Stimulated activated CD4-positive, alpha-beta T cell treated with anti-CD3 and anti-CD28 coated beads, TNF-alpha, amount 100 ng/mL, for 4 hours (primary cell): Measurements from ENCODE around the gene TMEM170A.
"Not testable (repeated sequence)": the region's sequence is repeated elsewhere in the genome, so short reads cannot be mapped to it uniquely, and the experiment has no call there.

Source experiments
- DNase-seq, 3 experiments: peaks; one replicate each; pipeline ENCODE4 v3.0.0-alpha.2; 2020; ENCODE audit warnings: low read depth in 3 of 3

TMEM170A gene

DNA sequence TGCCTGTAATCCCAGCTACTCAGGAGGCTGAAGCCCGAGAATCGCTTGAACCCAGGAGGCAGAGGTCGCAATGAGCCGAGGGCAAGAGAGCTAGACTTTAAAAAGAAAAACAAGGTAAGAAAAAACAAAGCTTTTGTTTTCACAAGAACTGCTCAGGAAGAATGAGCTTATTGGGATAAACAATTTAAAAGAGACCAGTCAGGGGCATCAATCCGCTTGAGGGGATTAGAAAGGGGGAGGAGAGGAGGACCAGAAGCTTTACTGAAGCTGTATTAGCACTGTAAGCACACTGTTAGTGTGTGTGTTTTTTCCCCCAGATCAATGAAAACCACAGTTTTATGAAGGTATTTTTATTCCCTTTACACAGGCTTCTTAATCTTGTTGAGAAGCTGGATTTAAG, 8.8 kb downstream of the TMEM170A start:
- DNase-seq, result no peak

GRCh38 chr16:75452464-75453190, 11.9 kb downstream of the TMEM170A start:
- DNase-seq, result no peak

- DNase-seq, result no peak
These were observed 18.1 kb downstream of the TMEM170A start for GRCh38 chr16:75446416-75446815.

GRCh38 chr16:75445298-75445697, 19.2 kb downstream of the TMEM170A start:
- no peak for DNase-seq

DNA sequence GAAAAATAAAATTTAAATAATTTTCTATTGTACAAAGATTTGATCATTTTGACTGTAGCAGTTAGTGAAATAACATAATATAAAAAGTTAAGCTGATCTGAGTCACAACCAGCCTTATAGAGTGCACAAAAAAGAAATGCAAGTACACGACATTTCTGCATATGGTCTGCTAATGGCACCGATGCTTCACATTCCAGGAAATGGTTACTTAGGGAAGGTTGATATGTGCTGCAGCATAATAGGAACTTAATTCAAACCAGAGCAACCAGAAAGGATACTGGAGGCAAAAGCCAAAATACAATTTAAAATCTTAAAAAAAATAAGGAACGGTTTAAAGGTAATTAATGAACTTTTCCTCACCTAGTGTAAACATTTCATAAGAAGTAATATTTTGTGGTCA, 21.2 kb downstream of the TMEM170A start:
- no peak for DNase-seq

- peak in 1 of 3 experiments; percentile 5 for DNase-seq
These were observed 30.6 kb downstream of the TMEM170A start for GRCh38 chr16:75433732-75434413.

- peak; percentile 89 to 92 (median 90) for DNase-seq
These were observed 31.4 kb downstream of the TMEM170A start, which contains the start of gene CFDP1 for GRCh38 chr16:75432828-75433731. TSS of gene CFDP1 (minus strand) at chr16:75433503. CDS start at chr16:75433352, 151 bp downstream.

- DNase-seq, result no peak
These were observed 34.7 kb downstream of the TMEM170A start for GRCh38 chr16:75429621-75430403.

DNA sequence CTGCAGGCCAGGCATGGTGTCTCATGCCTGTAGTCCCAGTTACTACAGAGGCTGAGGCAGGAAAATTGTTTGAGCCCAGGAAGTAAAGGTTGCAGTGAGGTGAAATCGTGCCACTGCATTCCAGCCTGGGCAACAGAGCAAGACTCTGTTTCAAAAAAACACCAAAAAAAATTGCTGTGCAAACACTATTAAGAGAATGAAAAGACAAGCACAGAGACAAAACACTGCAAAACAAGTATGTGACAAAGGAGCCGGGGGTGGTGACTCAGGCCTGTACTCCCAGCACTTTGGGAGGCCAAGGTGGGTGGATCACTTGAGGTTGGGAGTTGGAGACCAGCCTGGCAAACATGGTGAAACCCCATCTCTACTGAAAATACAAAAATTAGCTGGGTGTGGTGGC, 38.0 kb downstream of the TMEM170A start:
- DNase-seq, result not testable (repeated sequence)

DNA sequence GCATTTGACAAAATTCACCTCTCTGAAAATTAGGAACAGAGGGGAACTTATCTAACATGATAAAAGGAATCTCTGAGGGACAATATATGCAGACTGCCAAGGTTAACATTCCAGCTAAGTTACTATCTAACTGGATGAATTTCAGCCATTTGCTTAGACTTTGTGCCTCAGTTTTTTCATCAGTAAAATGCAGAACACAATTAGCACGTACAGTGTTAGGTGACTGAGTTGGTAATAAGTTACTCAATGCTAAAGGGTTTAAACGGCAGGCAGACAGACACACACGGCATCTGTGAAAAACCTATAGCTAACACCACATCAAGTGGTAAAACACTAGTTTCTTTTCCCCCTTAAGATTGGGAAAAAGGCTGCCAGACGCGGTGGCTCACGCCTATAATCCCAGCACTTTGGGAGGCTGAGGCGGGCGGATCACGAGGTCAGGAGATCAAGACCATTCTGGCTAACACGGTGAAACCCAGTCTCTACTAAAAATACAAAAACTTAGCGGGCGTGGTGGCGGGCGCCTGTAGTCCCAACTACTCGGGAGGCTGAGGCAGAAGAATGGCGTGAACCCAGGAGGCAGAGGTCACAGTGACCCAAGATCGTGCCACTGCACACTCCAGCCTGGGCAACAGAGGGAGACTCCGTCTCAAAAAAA, 40.3 kb downstream of the TMEM170A start:
- not testable (repeated sequence) for DNase-seq

DNA sequence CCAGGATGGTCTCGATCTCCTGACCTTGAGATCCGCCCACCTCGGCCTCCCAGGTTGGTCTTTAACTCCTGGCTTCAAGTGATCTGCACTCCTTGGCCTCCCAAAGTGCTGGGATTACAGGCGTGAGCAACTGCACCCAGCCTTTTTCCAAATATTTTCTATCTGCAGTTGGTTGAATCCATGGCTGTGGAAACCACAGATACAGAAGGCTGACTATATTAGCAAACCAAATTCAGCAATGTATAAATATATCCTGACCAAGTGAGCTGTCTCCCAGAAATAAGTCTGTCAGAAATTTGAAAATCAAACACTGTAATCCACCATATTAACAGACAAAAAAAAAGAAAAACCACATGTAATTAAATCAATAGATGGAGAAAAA, 40.8 kb downstream of the TMEM170A start:
- DNase-seq, result no peak

DNA sequence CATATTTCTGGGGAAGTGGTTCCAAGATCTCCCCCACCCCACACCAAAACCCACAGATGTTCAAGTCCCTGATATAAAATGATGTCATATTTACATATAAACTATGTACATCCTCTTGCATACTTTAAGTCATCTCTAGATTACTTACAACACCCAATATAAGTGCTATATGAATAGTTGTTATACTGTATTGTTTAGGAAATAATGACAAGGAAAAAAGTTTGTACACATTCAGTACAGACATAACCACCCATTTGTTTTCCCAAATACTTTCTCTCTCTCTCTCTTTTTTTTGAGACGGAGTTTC, 42.7 kb downstream of the TMEM170A start:
- DNase-seq, result no peak

DNA sequence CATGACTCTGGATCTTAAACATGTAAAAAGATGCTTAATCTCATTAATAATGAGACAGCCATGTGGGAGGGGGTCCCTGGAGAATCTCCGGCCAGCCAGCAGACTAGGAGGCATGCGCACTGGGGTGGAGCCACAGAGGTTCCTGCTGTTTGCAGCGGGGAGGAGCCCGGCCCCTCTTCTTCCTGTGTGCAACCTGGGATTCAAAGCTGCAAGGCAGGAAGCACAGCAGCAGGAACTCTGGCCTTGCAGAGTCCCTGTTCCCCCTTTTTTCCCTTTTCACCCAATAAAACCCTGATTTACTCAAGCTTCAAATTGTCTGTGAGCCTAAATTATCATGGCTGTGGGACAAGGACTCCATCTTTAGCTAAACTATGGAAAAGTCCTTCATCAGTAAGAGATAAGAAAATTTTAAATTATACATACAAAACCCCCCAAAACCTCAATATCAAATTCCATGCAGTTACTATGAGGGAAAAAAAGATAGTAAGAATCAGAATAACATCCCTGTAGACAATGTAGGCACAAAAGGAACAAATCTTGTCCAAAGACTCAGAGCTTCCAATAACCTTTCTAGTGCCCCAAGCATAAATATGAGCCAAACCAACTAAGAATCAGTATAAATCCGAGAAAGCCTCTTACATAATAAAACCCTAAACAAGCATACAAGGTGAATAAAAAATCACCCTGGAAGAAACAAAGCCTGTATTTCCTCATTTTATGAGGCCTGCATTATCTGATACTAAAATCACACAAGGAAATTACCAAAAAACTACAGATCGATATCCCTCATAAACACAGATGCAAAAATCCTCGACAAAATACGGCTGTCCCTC, 43.3 kb downstream of the TMEM170A start:
- no peak for DNase-seq

GRCh38 chr16:75416904-75417565, 47.5 kb downstream of the TMEM170A start:
- DNase-seq, result no peak

DNA sequence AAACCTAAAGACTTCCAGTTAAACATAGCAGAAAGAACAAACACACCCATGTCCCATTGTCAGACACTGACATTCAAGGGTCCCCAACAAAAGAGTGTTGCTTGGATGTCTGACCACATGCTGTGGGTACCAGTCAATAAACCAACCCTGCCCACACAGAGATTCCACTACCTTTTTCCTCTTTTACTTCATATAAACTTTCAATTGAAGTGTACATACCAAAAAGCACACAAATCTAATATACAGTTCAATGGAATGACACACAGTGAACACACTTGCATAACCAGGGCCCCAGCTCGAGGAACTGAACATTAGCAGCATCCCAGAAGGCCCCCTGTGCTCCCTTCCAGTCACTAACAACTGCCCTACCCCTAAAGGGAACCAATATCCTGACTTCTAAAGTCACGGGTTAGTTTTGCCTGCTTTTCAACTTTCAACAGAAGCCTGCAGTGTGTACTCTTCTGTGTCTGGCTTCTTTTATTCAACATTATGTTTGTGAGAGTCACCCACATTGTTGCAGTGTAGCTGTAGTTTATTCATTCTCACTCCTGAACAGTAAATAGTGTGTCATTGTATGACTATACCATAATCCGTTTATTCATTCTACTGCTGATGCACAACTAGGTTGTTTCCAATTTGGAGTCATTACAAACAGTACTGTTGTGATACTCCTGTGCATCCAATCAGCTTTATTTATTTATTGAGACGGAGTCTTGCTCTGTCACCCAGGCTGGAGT, 49.2 kb downstream of the TMEM170A start:
- no peak for DNase-seq

DNA sequence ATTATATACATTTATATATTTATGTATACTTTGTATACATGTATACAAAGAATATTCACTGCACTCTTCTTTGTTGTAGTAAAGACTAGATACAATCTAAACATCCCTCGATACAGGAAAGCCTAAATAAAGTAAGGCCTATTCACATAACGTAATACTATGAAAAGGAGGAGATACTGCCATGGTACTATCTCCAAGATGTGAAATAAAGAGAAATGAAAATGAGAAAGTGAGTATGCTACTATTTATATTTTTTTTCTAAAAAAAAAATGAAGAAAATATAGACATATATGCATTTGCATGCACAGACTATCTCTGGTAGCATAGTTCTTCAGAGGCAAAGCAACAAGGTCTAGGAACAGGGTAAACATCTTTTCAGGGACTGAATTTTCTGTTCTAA, 50.5 kb downstream of the TMEM170A start:
- no peak for DNase-seq

- DNase-seq, result no peak
These were observed 57.5 kb downstream of the TMEM170A start for GRCh38 chr16:75406943-75407342.

DNA sequence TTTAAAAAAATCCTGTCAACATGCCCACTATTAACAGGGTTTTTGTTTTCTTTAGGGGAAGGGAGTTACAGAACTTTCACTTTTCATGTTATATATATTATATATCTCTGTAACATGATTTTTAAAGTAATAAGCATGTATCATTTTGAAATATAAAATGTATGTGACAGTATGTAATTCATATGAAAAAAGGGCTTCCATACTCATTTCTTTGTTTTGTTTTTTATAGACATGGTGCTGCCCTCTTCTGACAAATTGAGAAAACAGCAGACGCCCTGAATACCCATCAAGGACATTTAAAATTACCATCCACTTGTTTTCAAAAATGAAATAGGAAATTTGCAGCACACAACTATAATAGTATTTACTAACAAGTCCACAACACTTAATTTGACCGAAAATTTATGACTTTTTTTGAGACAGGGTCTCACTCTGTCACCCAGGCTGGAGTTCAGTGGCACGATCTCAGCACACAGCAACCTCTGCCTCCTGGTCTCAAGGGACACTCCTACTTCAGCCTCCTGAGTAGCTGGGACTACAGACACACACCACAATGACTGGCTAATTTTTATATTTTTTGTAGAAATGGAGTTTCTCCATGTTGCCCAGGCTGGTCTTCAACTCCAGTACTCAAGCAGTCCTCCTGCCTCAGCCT, 61.5 kb downstream of the TMEM170A start:
- DNase-seq, result no peak
